B cell (primary cell): Measurements from ENCODE around the gene ANAPC7. TPM values are rescaled to one million over a fixed set of nuclear protein-coding genes. Genes with fewer than 3 reads are reported as not detected.

Source experiments
- ATAC-seq: fragments of 200-7000 bp; cut with Tn5 transposase; one replicate; pipeline ENCODE4 v1.10.0; 2021; ENCODE audit warnings: low read depth, mild to moderate bottlenecking, moderate number of reproducible peaks, moderate library complexity
- CTCF ChIA-PET: fragments of 350-600 bp; sonication (Branson Sonifier 250); formaldehyde crosslinking; loops from one replicate; lab custom pipeline; 2021; ENCODE audit warnings: antibody characterized with exemption, inconsistent platforms; lab: Charles Lee
- POLR2A ChIA-PET: fragments of 350-600 bp; sonication (Branson Sonifier 250); formaldehyde crosslinking; loops from one replicate; lab custom pipeline; 2021; ENCODE audit warnings: antibody characterized with exemption; lab: Charles Lee
- DNase-seq: peaks from one replicate; pipeline ENCODE4 v3.0.0; 2013
- H2AFZ ChIP-seq: 2 replicates; pipeline ENCODE4 v1.6.1; 2012; ENCODE audit warnings: mild to moderate bottlenecking, low read depth, low read length; ENCODE audit not compliant: insufficient read depth, poor library complexity, severe bottlenecking
- H3K27ac ChIP-seq, 2 donors: 1 replicate in 1 of 2; 2 replicates in 1 of 2; pipeline ENCODE4 v1.5.1; 2012 to 2013; ENCODE audit warnings: low read length in 2 of 2, mild to moderate bottlenecking in 2 of 2, moderate library complexity in 1 of 2
- H3K27me3 ChIP-seq, 4 experiments: fragments of 200-600 bp in 1 of 4; sonication (generic) in 1 of 4; replicated peaks in 1 of 4; 1 replicate in 2 of 4; 2 replicates in 2 of 4; pipeline versions ENCODE4 v1.6.1 to v1.7.0; 2013 to 2016; ENCODE audit warnings: low read length in 3 of 4, mild to moderate bottlenecking in 2 of 4, mixed read lengths in 1 of 4, moderate library complexity in 1 of 4; ENCODE audit not compliant: insufficient read depth in 4 of 4, control insufficient read depth in 3 of 4; ENCODE audit errors: control extremely low read depth in 1 of 4
- H3K36me3 ChIP-seq, 2 experiments: replicated peaks in 1 of 2; 1 replicate in 1 of 2; 2 replicates in 1 of 2; pipeline versions ENCODE4 v1.6.1 to v1.7.1; 2013; ENCODE audit warnings: low read length in 1 of 2; ENCODE audit not compliant: insufficient read depth in 2 of 2, control insufficient read depth in 1 of 2; ENCODE audit errors: control extremely low read depth in 1 of 2, extremely low read depth in 1 of 2
- H3K4me1 ChIP-seq, 2 donors: fragments of 200-600 bp in 1 of 2; sonication (generic) in 1 of 2; 1 replicate in 1 of 2; 2 replicates in 1 of 2; pipeline versions ENCODE4 v1.5.1 to v1.6.1; 2013 to 2017; ENCODE audit warnings: low read length in 2 of 2; ENCODE audit not compliant: control insufficient read depth in 2 of 2, insufficient read depth in 2 of 2
- H3K4me2 ChIP-seq: replicated peaks from 2 replicates; pipeline ENCODE3; 2012; ENCODE audit warnings: mild to moderate bottlenecking, low read depth, low read length; ENCODE audit not compliant: poor library complexity, severe bottlenecking
- H3K4me3 ChIP-seq, 5 experiments: fragments of 200-600 bp in 1 of 5; sonication (generic) in 1 of 5; 1 replicate in 3 of 5; 2 replicates in 2 of 5; pipeline versions ENCODE4 v1.5.1 to v1.7.0; 2011 to 2016; ENCODE audit warnings: low read length in 4 of 5, mild to moderate bottlenecking in 4 of 5, low read depth in 2 of 5, control low read depth in 1 of 5, moderate library complexity in 1 of 5; ENCODE audit not compliant: insufficient read depth in 1 of 5; ENCODE audit errors: control extremely low read depth in 1 of 5, extremely low read depth in 1 of 5
- H3K79me2 ChIP-seq: fragments of 200-600 bp; sonication (generic); one replicate; pipeline ENCODE4 v1.6.0; 2016; ENCODE audit warnings: low read length; ENCODE audit not compliant: control insufficient read depth, insufficient read depth
- H3K9ac ChIP-seq: fragments of 200-600 bp; sonication (generic); 2 replicates; pipeline ENCODE4 v1.6.1; 2017; ENCODE audit warnings: mild to moderate bottlenecking, low read length, moderate library complexity
- H3K9me3 ChIP-seq, 3 donors: one replicate each; pipeline versions ENCODE4 v1.6.1 to v1.7.1; 2013; ENCODE audit warnings: low read length in 2 of 3; ENCODE audit not compliant: control insufficient read depth in 2 of 3, insufficient read depth in 1 of 3; ENCODE audit errors: control extremely low read depth in 1 of 3
- H4K20me1 ChIP-seq: 2 replicates; pipeline ENCODE4 v1.6.0; 2012; ENCODE audit warnings: mild to moderate bottlenecking, low read length; ENCODE audit not compliant: insufficient read depth, control insufficient read depth, poor library complexity, severe bottlenecking
- H3K27ac Mint-ChIP-seq: one replicate; pipeline ENCODE4 v1.8.0; 2021; ENCODE audit warnings: mixed read lengths
- H3K27me3 Mint-ChIP-seq: one replicate; pipeline ENCODE4 v1.8.0; 2021; ENCODE audit warnings: mixed read lengths
- H3K4me1 Mint-ChIP-seq: one replicate; pipeline ENCODE4 v1.8.0; 2021; ENCODE audit warnings: mixed read lengths
- H3K4me3 Mint-ChIP-seq: one replicate; pipeline ENCODE4 v1.8.0; 2021; ENCODE audit warnings: mixed read lengths
- H3K9me3 Mint-ChIP-seq: one replicate; pipeline ENCODE4 v1.8.0; 2022; ENCODE audit warnings: mixed read lengths; ENCODE audit not compliant: insufficient read depth
- CTCF ChIP-seq: fragments of 200-600 bp; IDR thresholded peaks from one replicate; pipeline ENCODE4 v1.8.0; 2022; ENCODE audit warnings: antibody characterized with exemption, mild to moderate bottlenecking
- EZH2 ChIP-seq: IDR thresholded peaks from 2 replicates; pipeline ENCODE4 v1.6.1; 2012; ENCODE audit warnings: borderline replicate concordance, low read depth, mild to moderate bottlenecking, moderate library complexity, low read length; ENCODE audit not compliant: insufficient read depth, poor library complexity, severe bottlenecking
- WGBS: methylation state at CpG from one replicate; pipeline ENCODE4 v1.1.5; 2013; ENCODE audit warnings: missing lambda C conversion rate; ENCODE audit not compliant: insufficient coverage; 5-methylcytosine and 5-hydroxymethylcytosine counted together
- intact Hi-C: fragments of 100-400 bp; cut with micrococcal nuclease; formaldehyde crosslinking; loops from one replicate; pipeline ENCODE4 v1.10.0; 2022
- polyA plus RNA-seq: library from polyadenylated mRNA; depleted of rRNA; stranded (reverse); fragments of >200 nt; gene quantifications from 2 replicates; pipeline ENCODE4 v1.2.3, GENCODE V29; 2012
- small RNA-seq: library from RNA; depleted of rRNA; stranded (forward); fragments of <200 nt; gene quantifications from one replicate; pipeline ENCODE3, GENCODE V24; 2012; ENCODE audit warnings: low replicate concordance, low read depth; ENCODE audit not compliant: insufficient read length
- total RNA-seq, 2 donors: library from RNA; stranded (reverse); fragments of 120-200 nt in 1 of 2; gene quantifications; 1 replicate in 1 of 2; 2 replicates in 1 of 2; pipeline versions ENCODE4 v1.2.3 to v1.2.4, GENCODE V29; 2013 to 2022

The ANAPC7 gene
- total and polyA plus RNA-seq, 2 donors (not counting 1 experiment from before 2014, with no cell fraction given), result 56.9 to 68.4 TPM

GRCh38 chr12:110330124-110330523 lies 73.4 kb downstream of the ANAPC7 start:
- ChIA-PET CTCF (interaction anchor here (0.6 to 2.1 kb wide), 4 partner anchors 20 to 271 kb away, joined by 3 to 13 read pairs (median 4); no protein-coding TSS in a partner anchor), POLR2A (no interaction called here)
- no peak overlapping the region for H3K4me2 ChIP-seq
- Mint-ChIP-seq H3K4me3 (no peak overlapping the region), H3K4me1 (no peaks in the 10 kb centered on the region), H3K27ac (no peak overlapping the region), H3K9me3 (no peaks in the 10 kb centered on the region), H3K27me3 (no peaks in the 10 kb centered on the region)
- ATAC-seq (no peak), DNase-seq (no peak)
- intact Hi-C loops, result no loop called here
- no peaks in the 10 kb centered on the region for H3K4me1 ChIP-seq
- no peaks in the 10 kb centered on the region for H3K27me3 ChIP-seq
- peaks cover 12% of the 10 kb centered on the region for H4K20me1 ChIP-seq
- no peak overlapping the region for H3K4me3 ChIP-seq
- TF ChIP-seq EZH2 (no peak), CTCF (no peak)
- no peak overlapping the region for H2AFZ ChIP-seq
- H3K79me2 ChIP-seq, result peaks cover 11% of the 10 kb centered on the region
- H3K9ac ChIP-seq, result no peak overlapping the region
- no peak overlapping the region for H3K27ac ChIP-seq
- no CpG with 5 or more reads among the region's 3 CpGs for WGBS
- peaks cover 31 to 89% of the 10 kb centered on the region in 2 experiments for H3K36me3 ChIP-seq
- H3K9me3 ChIP-seq, result no peaks in the 10 kb centered on the region

DNA sequence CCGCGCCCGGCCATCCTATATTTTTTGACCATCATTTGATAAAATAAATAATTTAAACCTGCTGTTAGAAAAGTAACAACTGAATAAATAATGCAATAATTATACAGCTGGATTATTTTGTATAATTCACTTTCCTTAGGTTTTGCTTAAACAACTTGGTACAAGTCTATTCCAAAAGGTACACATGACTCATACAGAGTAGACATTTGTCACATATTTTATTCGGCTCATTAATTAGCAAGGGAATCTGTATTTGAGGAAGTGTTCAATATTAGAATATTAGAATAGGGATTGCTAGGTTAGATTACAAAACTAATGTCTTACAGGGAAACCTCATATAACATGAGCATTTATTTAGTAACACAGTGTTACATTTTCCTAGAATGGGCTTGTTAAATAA lies 73.8 kb downstream of the ANAPC7 start:
- Histone ChIP-seq H3K4me2 (no peak overlapping the region), H3K4me3 (no peak overlapping the region), H3K79me2 (peaks cover 12% of the 10 kb centered on the region), H4K20me1 (peaks cover 12% of the 10 kb centered on the region), H3K36me3 (peaks cover 27 to 85% of the 10 kb centered on the region in 2 experiments), H3K27me3 (no peaks in the 10 kb centered on the region), H3K9ac (no peak overlapping the region), H2AFZ (no peak overlapping the region), H3K4me1 (no peaks in the 10 kb centered on the region), H3K27ac (no peak overlapping the region), H3K9me3 (no peaks in the 10 kb centered on the region)
- DNase-seq, result no peak
- H3K27me3 Mint-ChIP-seq, result no peaks in the 10 kb centered on the region
- H3K4me3 Mint-ChIP-seq, result no peak overlapping the region
- no peaks in the 10 kb centered on the region for H3K4me1 Mint-ChIP-seq
- ChIA-PET POLR2A (no interaction called here), CTCF (interaction anchor here (0.6 to 1.1 kb wide), 2 partner anchors 24 to 272 kb away, joined by 3 to 4 read pairs; no protein-coding TSS in a partner anchor)
- WGBS, result no CpG with 5 or more reads among the region's 4 CpGs
- no peak for ATAC-seq
- H3K9me3 Mint-ChIP-seq, result no peaks in the 10 kb centered on the region
- no peak overlapping the region for H3K27ac Mint-ChIP-seq
- TF ChIP-seq EZH2 (no peak), CTCF (no peak)
- intact Hi-C loops, result no loop called here

Small RNA genes lying within 50 kb of the gene (small RNA-seq; reads per million reads assigned to genes)
- gene RN7SL769P, result not detected

Other genes starting within 250 kb of the ANAPC7 start
- gene ATP2A2, start 122.5 kb downstream of the ANAPC7 start, total RNA-seq, result 68.2 and 73.1 TPM in 2 replicates
- 35.3 and 52.1 TPM in 2 replicates for gene ATP2A2, start 122.5 kb downstream of the ANAPC7 start, polyA plus RNA-seq
- 360 and 374 TPM in 2 replicates for gene ARPC3, start 46.6 kb upstream of the ANAPC7 start, total RNA-seq
- 121 and 197 TPM in 2 replicates for gene ARPC3, start 46.6 kb upstream of the ANAPC7 start, polyA plus RNA-seq
- 12.3 and 13.4 TPM in 2 replicates for gene GPN3, start 64.5 kb upstream of the ANAPC7 start, total RNA-seq
- 5.3 and 6.7 TPM in 2 replicates for gene GPN3, start 64.5 kb upstream of the ANAPC7 start, polyA plus RNA-seq
- 15.4 and 15.7 TPM in 2 replicates for gene FAM216A, start 65.1 kb upstream of the ANAPC7 start, total RNA-seq
- gene FAM216A, start 65.1 kb upstream of the ANAPC7 start, polyA plus RNA-seq, result 19.7 and 25.2 TPM in 2 replicates
- 117 and 118 TPM in 2 replicates for gene VPS29, start 98.4 kb upstream of the ANAPC7 start, total RNA-seq
- gene VPS29, start 98.4 kb upstream of the ANAPC7 start, polyA plus RNA-seq, result 104 and 115 TPM in 2 replicates
- gene RAD9B, start 98.6 kb upstream of the ANAPC7 start, total RNA-seq, result 1.5 and 1.7 TPM in 2 replicates
- gene RAD9B, start 98.6 kb upstream of the ANAPC7 start, polyA plus RNA-seq, result 0.59 and 0.75 TPM in 2 replicates
- 44.9 and 45.6 TPM in 2 replicates for gene PPTC7, start 179.6 kb upstream of the ANAPC7 start, total RNA-seq
- 20.7 and 48.9 TPM in 2 replicates for gene PPTC7, start 179.6 kb upstream of the ANAPC7 start, polyA plus RNA-seq
- 69.8 and 74.5 TPM in 2 replicates for gene TCTN1, start 210.4 kb upstream of the ANAPC7 start, total RNA-seq
- 49.1 and 76.9 TPM in 2 replicates for gene TCTN1, start 210.4 kb upstream of the ANAPC7 start, polyA plus RNA-seq